HG02798 (cell line): ENCODE measurements around the gene ZNF646.
A peak's percentile ranks its signal among the peaks of the same experiment; 100 is the strongest.

Experiments used
- ATAC-seq: cut with Tn5 transposase; IDR thresholded peaks from one replicate; pipeline ENCODE4 v1.9.1; 2021; ENCODE audit warnings: mild to moderate bottlenecking; ENCODE audit not compliant: unreplicated experiment, poor library complexity

ZNF646 gene

GRCh38 chr16:31082368-31083045 is 8.3 kb downstream of the ZNF646 start:
- no peak for ATAC-seq

DNA sequence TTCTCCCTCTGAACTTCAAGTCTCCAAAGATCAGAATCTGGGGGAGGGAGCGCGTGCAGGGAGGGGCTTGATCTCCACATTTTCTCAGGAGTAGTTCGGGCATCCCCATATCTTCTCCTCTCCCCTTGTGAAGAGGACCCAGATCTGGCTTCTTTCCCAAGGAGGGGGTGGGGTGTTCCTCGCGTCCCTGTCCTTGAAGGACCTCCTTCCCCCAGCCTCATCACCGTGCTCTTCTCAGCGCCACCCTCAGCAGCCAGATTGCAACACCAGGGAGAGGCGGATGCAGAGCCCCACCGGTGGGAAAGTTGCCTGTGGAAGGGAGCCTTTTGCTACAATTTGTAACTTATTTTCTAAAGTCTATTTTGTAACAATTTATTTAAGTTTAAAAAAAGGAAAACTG is 8.9 kb downstream of the ZNF646 start:
- no peak for ATAC-seq

DNA sequence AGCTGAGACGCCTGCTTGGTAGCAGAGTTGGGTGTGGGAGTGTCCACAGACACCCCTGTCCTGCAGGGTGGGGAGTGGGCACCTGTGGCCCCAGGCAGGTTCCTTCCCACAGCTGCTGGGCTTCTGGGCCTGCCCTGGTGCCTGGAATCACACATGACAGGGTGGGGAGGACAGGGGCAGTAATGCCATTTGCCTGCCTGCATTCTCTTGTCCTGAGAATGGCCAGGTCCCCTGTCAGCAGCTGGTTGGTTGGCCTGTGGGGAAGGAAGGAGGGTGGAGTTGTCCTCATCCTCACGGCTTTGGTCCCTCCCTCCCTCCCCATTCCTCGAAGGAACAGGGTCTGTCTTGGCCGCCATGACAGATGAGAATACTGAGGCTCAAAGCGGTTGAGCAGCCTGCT is 9.3 kb downstream of the ZNF646 start:
- no peak for ATAC-seq

DNA sequence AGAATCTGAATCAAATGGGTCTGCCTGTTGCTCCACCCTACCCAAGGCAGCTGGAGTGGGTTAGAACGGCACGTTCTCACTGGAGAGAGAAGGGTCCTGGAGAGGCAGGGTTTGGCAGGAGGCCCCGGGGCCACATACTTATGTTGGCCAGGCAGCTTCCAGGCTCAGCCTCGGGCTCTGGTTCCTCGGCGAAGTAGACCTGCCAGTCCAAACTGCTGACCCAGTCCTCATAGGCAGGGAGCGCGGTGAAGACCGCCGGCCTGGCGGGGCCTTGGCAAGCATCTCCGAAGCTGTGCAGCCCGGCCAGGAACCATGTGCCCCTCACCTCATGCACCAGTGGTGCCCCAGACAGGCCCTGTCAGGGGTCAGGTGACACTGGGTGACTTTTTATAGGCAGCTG is 9.8 kb downstream of the ZNF646 start:
- no peak for ATAC-seq

DNA sequence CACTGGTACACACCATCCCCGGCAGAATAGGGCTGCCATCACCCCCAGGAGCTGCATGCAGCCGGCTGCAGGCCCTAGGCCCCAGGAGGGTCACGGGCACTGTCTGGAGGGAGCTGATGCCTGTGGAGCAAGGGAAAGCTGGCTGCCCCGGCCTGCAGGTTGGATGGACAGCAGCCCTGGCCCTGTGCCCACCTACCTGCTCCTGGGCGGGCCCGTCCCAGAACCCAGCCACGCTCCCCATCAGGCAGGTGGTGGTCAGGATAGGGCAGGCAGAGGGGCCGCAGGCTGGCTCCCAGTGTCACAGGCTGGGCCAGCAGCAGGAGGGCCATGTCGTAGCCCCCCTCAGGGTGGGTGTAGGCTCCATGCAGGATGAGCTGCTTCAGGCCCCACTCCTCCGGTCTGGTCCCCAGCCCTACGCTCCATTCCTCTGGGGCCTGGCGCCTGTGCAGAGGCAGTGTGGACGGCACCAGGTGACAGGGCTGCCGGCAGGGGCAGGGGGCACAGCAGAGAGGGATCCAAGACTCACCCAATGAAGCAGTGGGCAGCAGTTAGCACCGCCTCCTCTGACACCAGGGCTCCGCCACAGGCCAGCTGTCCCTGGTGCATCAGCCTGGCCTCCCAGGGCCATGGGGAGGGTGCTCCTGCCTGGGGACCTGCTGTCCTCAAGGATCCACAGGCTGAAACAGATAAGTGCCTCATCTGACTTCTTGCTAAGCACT is 10.5 kb downstream of the ZNF646 start:
- no peak for ATAC-seq

DNA sequence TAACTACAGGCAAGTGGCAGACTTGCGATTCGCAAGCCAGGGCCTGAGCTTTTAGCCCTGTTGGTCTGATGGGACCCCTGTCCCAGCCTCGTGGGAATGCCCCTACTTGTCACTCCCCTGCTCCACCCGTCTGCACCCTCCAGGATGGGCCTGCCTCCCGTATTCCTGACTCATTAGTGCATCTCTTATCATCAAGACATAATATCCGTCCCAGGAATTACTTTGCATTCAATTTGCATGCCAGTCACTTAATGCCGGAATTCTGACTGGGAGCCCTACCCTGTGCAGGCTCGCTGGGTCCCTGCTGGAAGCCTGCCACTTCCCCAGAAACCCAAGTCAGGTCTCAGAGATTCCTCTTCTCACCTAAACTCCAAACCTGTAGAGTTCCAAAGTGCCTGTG is 11.2 kb downstream of the ZNF646 start:
- no peak for ATAC-seq

- no peak for ATAC-seq
Observed at GRCh38 chr16:31085873-31086628, 11.8 kb downstream of the ZNF646 start.

- ATAC-seq = no peak
Observed at GRCh38 chr16:31086629-31086906, 12.3 kb downstream of the ZNF646 start.

GRCh38 chr16:31087481-31087880 is 13.3 kb downstream of the ZNF646 start:
- no peak for ATAC-seq

GRCh38 chr16:31087971-31088370 is 13.7 kb downstream of the ZNF646 start:
- no peak for ATAC-seq

GRCh38 chr16:31088459-31089183 is 14.4 kb downstream of the ZNF646 start, which contains the start of gene PRSS53:
Gene PRSS53 (minus strand): TSS chr16:31088943. CDS start chr16:31088809, 134 bp downstream.
- ATAC-seq = no peak

GRCh38 chr16:31089199-31089598 is 15.0 kb downstream of the ZNF646 start:
- no peak for ATAC-seq

- ATAC-seq = no peak
Observed at GRCh38 chr16:31090540-31090939, 16.3 kb downstream of the ZNF646 start.

DNA sequence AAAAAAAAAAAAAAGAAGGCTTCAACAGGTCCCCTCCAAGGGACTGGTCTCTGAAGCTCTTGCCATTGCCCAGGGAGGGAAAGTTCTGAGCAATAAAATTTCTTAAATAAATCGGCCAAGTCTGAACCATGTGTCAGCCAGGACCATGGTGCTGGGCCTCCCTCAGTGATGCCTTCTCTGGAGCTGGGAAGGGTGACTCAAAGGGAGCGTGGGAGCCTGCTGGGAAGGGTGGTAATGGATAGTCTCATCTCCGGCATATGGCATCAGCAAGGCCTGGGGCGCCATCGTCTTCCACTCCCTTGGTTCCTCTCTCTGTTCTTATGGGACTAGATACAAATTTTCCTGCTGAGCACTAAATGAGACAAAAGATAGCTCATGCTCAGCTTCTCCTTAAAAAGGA is 18.1 kb downstream of the ZNF646 start:
- ATAC-seq = no peak

GRCh38 chr16:31093132-31093703 is 19.0 kb downstream of the ZNF646 start:
- ATAC-seq = no peak

DNA sequence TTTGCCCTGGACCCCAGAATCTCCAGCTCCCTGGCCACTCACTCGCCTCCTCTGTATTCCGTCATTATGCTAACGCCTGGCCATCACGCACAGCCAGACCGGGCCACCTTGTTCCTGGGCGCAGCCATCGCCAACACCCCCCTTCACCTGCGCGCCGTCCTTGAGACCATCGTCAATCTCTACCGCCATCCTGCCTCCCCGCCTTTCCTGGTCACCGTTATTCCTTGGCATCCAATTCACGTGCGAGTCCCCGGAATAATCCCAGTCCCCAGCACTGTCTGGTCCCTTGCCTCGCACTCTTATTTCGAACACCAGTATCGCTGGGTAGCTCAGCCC is 19.8 kb downstream of the ZNF646 start:
- no peak for ATAC-seq

DNA sequence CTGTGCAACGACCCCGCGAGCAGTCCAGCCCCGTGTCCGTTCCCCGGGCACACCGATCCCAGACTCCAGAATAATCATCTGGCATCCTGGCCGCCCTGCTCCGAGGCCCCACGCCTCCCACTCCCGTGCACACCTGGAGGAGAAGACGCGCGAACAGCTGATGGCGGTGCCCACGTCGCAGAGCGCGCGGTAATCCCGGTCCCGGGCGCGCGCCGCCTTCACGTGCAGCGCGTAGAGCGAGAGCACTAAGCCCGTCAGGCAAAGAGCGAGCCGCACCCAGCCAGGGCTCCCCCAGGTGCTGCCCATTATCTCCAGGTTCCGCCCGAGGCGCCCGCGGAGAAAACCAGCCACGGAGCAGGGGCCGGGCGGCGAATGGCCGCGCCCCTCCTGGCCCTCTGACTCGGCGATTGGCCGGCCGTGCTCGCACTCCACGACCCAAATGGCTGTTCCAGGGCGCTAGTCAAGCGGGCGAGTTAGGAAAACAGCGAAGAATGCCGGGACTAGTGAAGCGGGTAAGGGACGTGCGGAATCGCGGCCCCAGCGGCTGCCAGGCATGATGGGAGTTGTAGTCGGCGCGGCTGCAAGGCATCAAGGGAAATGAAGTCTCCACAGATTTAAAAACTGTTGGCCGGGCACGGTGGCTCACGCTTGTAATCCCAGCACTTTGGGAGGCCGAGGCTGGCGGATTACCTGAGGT is 20.4 kb downstream of the ZNF646 start, which contains the start of gene VKORC1:
TSS of gene VKORC1 (minus strand) at position 374 of the 697 bp plus-strand sequence. CDS start at position 306, 68 bp downstream.
- peak; percentile 86 for ATAC-seq

- no peak for ATAC-seq
Observed at GRCh38 chr16:31099860-31100638, 25.8 kb downstream of the ZNF646 start.
